Measurements from ENCODE around the gene AGFG2.

AGFG2 gene

DNA sequence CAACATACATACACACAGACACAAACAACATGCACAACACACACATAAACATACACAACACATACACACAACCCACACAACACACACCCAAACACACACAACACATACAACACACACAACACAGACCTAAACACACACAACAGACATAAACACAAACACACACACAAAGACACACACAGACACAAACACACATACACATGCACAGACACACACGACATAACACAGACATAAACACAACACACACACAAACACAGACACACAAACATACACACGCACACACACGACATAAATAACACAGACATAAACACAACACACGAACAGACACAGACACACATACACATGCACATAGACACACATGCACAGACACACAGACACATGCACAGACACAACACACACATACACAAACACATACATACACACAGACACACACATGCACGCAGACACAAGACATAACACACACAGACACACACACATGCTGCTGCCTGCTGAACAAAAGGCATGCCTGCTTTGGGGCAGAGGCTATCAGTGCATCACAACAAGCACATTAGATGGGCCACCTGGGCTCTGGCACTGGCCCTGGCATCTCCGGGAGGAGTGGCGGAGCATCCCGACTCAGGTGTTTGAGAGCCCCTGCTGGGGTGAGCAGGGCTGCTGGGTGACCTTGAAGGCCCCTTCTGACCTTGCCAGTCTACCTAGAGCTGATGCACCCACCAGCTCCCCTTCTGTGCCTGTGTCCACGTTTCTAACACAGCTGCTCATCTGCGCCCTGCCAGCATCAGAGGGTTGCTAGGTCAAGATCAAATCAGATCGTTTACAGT lies 41.7 kb downstream of the AGFG2 start:
- Mint-ChIP-seq H3K9me3 (no peaks in the 10 kb centered on the region), H3K27me3 (no peaks in the 10 kb centered on the region), H3K4me3 (no peak overlapping the region), H3K27ac (no peak overlapping the region), H3K4me1 (peaks cover 37% of the 10 kb centered on the region)
- no peak for DNase-seq
- no peak for ATAC-seq

GRCh38 chr7:100582041-100582579 lies 43.1 kb downstream of the AGFG2 start:
- H3K27ac Mint-ChIP-seq = peak overlapping the region in 1 of 2 donors; percentile 13
- no peaks in the 10 kb centered on the region for H3K27me3 Mint-ChIP-seq
- ATAC-seq = no peak
- H3K4me1 Mint-ChIP-seq = peaks cover 41% of the 10 kb centered on the region
- peak overlapping the region; percentile 59 to 64 for H3K4me3 Mint-ChIP-seq
- H3K9me3 Mint-ChIP-seq = no peaks in the 10 kb centered on the region
- DNase-seq = no peak

GRCh38 chr7:100582650-100583049 lies 43.6 kb downstream of the AGFG2 start:
- Mint-ChIP-seq H3K4me3 (peak overlapping the region; percentile 64 to 91), H3K9me3 (no peaks in the 10 kb centered on the region), H3K27ac (peak overlapping the region; percentile 36 to 97), H3K27me3 (no peaks in the 10 kb centered on the region), H3K4me1 (peaks cover 42% of the 10 kb centered on the region)
- DNase-seq = no peak
- ATAC-seq = no peak

GRCh38 chr7:100583132-100584053 lies 44.4 kb downstream of the AGFG2 start:
- no peaks in the 10 kb centered on the region for H3K9me3 Mint-ChIP-seq
- H3K27me3 Mint-ChIP-seq = no peaks in the 10 kb centered on the region
- ATAC-seq (peak; percentile 33), DNase-seq (peak; percentile 70 to 81)
- H3K4me1 Mint-ChIP-seq = peaks cover 42% of the 10 kb centered on the region
- peak overlapping the region; percentile 91 to 95 for H3K4me3 Mint-ChIP-seq
- H3K27ac Mint-ChIP-seq = peak overlapping the region; percentile 91 to 97

DNA sequence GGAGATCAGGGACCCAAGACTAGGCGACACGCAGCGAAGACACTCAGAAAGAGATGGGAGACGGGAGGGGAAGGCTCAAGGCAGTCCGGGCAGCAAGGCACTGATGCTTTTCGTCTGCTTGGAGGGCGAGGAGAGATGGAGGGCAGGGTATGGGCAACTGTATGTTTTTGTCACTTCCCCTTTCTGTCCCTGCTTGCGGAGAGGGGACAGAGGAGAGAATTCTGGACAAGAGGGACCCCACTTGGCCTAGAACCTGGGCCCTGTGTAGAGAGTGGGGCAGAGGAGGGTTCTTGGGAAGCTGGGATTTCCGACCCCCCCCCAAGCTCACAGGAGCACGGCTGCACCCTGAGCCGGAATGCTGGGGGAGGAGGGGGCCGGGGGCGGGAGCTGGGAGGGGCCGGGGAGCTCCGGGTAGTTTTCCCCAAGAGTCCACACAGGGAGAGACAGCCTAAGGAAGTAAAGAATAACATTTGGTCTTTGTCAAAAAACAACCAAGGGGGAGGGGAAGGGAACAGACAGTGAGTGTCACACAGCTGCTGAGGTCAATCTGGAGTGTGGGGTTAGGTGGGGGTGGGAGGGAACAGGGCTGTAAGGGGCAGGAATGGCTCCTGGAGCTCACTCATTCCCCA lies 45.2 kb downstream of the AGFG2 start:
- H3K4me1 Mint-ChIP-seq = peaks cover 37% of the 10 kb centered on the region
- no peak for ATAC-seq
- H3K27ac Mint-ChIP-seq = peak overlapping the region; percentile 91 to 97
- DNase-seq = no peak
- peak overlapping the region; percentile 91 to 95 for H3K4me3 Mint-ChIP-seq
- H3K9me3 Mint-ChIP-seq = no peaks in the 10 kb centered on the region
- peaks cover 2% of the 10 kb centered on the region for H3K27me3 Mint-ChIP-seq

DNA sequence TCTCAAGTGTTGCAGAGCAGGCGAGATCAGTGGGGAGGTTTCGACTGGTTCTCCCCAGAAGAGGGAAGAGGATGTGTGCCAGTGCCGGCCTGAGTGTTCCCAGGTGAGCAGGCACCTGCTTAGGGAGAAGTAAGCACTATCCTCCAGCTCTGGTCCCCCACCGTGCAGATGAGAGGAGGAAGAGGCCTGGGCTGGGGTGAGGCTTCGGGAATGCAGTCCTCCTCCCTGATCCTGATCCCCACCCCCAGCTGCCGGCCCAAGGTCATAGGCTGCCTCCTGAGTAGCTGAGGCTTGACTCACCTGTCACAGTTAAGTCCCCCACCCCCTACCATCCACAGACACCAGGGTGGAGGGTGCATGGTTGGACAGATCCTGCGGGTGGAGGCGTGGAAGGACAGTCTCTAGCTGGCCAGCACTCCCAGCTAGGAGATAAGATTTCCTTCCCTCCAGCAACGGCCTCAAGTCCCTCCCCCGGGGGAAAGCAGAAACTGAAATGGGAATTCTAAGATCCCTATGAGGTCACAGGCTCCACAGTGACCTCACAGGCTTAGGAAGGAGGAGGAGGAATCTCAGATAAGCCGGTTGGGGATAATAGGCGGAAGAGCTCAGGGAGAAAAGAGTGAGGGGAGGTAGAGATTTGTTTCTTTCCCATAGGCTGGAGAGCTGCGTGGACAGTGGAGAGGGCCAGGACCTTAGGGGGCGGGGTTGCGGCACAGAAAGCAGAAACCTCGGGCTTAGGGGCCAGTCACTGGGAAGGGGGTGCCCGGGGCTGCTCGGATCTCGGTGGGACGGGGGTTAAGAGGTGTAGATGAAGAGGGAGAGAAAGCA lies 45.9 kb downstream of the AGFG2 start:
- DNase-seq (no peak), ATAC-seq (no peak)
- Mint-ChIP-seq H3K27me3 (peaks cover 9% of the 10 kb centered on the region), H3K4me3 (peak overlapping the region; percentile 91 to 95), H3K9me3 (no peaks in the 10 kb centered on the region), H3K27ac (peak overlapping the region; percentile 91 to 96), H3K4me1 (peaks cover 37% of the 10 kb centered on the region)

DNA sequence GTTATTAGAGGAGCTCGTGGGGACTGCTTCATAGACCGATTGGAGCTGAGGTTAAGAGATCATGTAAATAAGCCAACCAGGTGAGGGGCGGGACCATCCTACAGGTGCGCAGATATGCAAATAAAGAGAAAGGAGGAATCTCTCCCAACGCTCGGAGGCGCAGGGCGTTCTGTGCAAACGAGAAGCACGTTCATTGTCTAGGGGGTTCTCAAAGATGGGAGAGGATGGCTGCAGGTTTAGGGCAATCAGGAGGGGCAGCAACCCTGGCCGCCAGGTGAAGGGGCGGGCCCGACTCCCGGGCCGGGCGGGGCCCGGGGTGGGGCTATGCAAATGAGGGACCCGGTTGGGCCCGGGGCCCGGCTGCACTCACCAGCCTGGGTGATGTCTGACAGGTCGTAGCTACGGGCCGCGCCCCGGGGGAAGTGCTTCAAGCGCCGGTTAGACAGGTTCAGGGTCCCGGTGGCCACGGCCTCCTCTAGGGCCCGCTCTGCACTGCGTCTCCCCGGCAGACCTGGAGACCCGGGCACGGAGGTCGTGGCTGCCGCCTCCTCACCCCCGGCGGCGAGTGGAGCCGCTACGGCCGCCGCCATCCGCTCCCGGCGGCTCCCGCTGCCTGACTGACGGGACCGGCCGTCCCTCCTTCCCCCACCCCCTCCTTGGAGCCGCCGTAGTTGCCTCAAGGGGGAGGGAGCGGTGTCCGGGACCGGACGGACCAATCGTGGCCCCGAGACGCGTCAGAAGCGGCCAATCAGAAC lies 46.7 kb downstream of the AGFG2 start, which contains the start of gene LRCH4:
Gene LRCH4, minus strand, starts transcription at position 619 of the 755 bp plus-strand sequence. Its CDS starts 29 bp downstream, at position 590.
- Mint-ChIP-seq H3K27me3 (peaks cover 17% of the 10 kb centered on the region), H3K9me3 (no peaks in the 10 kb centered on the region), H3K27ac (peak within 1 kb of the TSS; percentile 91 to 96), H3K4me3 (peak within 1 kb of the TSS; percentile 91 to 95), H3K4me1 (peaks cover 37% of the 10 kb centered on the region)
- ATAC-seq (peak; percentile 30), DNase-seq (peak in 1 of 2 donors; percentile 23)

- peak; percentile 88 for ATAC-seq
- H3K27ac Mint-ChIP-seq = peak within 1 kb of the TSS; percentile 91 to 96
- peaks cover 37% of the 10 kb centered on the region for H3K4me1 Mint-ChIP-seq
Measured at GRCh38 chr7:100586266-100587025, 47.4 kb downstream of the AGFG2 start, which contains the start of gene FBXO24. FBXO24 (plus strand) TSS chr7:100586328; CDS start chr7:100586626, 298 bp downstream.

DNA sequence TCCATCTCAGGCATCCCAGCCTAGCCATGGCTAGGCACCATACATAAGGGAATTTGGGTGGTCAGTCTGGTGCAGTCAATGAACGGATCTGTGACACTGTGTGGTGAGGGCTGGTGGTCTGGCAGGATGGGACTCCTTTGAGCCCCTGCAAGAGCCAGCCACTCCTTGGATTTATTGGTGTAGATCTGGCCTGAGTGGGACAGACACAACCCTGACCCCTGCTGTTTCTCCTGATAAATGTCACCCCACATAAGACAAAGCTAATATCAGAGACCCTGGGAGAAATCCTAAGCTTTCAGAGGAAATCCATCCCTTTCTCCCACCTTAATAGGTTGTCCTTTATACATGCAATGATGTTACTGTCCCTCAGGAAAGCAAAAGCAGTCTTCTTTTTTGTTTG lies 49.4 kb downstream of the AGFG2 start:
- Mint-ChIP-seq H3K27me3 (peaks cover 18% of the 10 kb centered on the region), H3K4me3 (peak overlapping the region in 1 of 2 donors; percentile 24), H3K4me1 (peaks cover 23% of the 10 kb centered on the region), H3K27ac (no peak overlapping the region), H3K9me3 (no peaks in the 10 kb centered on the region)
- DNase-seq (no peak), ATAC-seq (no peak)

More at GRCh38 chr7:100586266-100587025, 47.4 kb downstream of the AGFG2 start, which contains the start of gene FBXO24:
- Mint-ChIP-seq H3K4me3 (peak within 1 kb of the TSS; percentile 91 to 95), H3K27me3 (peaks cover 18% of the 10 kb centered on the region), H3K9me3 (no peaks in the 10 kb centered on the region)
- peak; percentile 98 to 100 for DNase-seq

GRCh38 chr7:100589341-100589947 lies 50.4 kb downstream of the AGFG2 start:
- H3K4me3 Mint-ChIP-seq = no peak overlapping the region
- H3K27ac Mint-ChIP-seq = no peak overlapping the region
- peaks cover 18% of the 10 kb centered on the region for H3K27me3 Mint-ChIP-seq
- peaks cover 16% of the 10 kb centered on the region for H3K4me1 Mint-ChIP-seq
- no peak for ATAC-seq
- H3K9me3 Mint-ChIP-seq = no peaks in the 10 kb centered on the region
- no peak for DNase-seq

DNA sequence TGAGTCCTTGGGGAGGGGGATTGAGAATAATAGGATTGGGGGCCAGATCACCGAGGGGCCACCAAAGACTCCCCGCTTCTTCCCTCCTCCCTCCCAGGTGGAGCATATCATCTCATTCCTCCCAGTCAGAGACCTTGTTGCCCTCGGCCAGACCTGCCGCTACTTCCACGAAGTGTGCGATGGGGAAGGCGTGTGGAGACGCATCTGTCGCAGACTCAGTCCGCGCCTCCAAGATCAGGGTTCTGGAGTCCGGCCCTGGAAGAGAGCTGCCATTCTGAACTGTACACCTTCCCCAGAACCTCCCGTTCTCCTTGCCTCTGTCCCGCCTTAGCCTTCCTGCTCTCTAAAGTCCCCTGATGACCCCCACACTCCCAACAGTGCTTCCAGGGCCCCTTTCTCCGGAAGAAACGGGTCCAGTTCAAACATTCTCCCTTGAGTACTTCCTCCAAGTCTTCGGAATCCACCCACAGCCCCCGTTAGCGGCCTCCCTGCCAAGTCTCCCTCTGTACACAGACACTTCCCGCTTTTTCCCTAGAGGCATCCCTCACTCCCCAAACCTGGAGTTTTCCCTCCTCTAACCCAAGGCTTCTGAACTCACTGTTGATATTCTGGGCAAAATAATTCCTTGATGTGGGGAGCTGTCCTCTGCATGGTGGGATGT lies 51.2 kb downstream of the AGFG2 start:
- Mint-ChIP-seq H3K4me3 (no peak overlapping the region), H3K27me3 (peaks cover 18% of the 10 kb centered on the region), H3K9me3 (no peaks in the 10 kb centered on the region), H3K4me1 (peaks cover 9% of the 10 kb centered on the region), H3K27ac (no peak overlapping the region)
- ATAC-seq (no peak), DNase-seq (no peak)

GRCh38 chr7:100591596-100591995 lies 52.6 kb downstream of the AGFG2 start:
- ATAC-seq (no peak), DNase-seq (no peak)
- H3K9me3 Mint-ChIP-seq = no peaks in the 10 kb centered on the region
- peaks cover 5% of the 10 kb centered on the region for H3K4me1 Mint-ChIP-seq
- peaks cover 18% of the 10 kb centered on the region for H3K27me3 Mint-ChIP-seq
- no peak overlapping the region for H3K27ac Mint-ChIP-seq
- no peak overlapping the region for H3K4me3 Mint-ChIP-seq

All from stimulated activated naive CD8-positive, alpha-beta T cell treated with anti-CD3 and anti-CD28 coated beads, Interleukin-15, amount 100 ng/mL, for 72 hours (primary cell).